GM21367 (cell line): ENCODE data around the gene SUPT5H.

Experiments used
- ATAC-seq: cut with Tn5 transposase; IDR thresholded peaks from one replicate; pipeline ENCODE4 v1.9.1; 2021; ENCODE audit not compliant: unreplicated experiment

SUPT5H gene

GRCh38 chr19:39518458-39518857, 73.1 kb downstream of the SUPT5H start:
- ATAC-seq: no peak

GRCh38 chr19:39518975-39519374, 73.6 kb downstream of the SUPT5H start:
- ATAC-seq: no peak

- ATAC-seq: no peak
Observed at GRCh38 chr19:39520541-39521484, 75.4 kb downstream of the SUPT5H start.

- ATAC-seq: no peak
Observed at GRCh38 chr19:39524495-39524894, 79.1 kb downstream of the SUPT5H start.

GRCh38 chr19:39525205-39525604, 79.8 kb downstream of the SUPT5H start:
- ATAC-seq: no peak
